HL-60 (cell line): ENCODE results near the gene GPC3.

Experiments used
- GABPA ChIP-seq: IDR thresholded peaks from 2 replicates; pipeline ENCODE4 v1.6.1; 2012; ENCODE audit warnings: low read depth
- POLR2AphosphoS5 ChIP-seq: IDR thresholded peaks from 2 replicates; pipeline ENCODE4 v1.6.1; 2012; ENCODE audit warnings: low read depth
- SPI1 ChIP-seq: IDR thresholded peaks from 2 replicates; pipeline ENCODE4 v1.6.1; 2012; ENCODE audit warnings: low read depth, mild to moderate bottlenecking, borderline replicate concordance
- TF ChIP-seq, protein P1 (sequence below): IDR thresholded peaks from one replicate; pipeline ENCODE4 v1.5.1; 2011; ENCODE audit warnings: low read length, control low read depth, inconsistent platforms; ENCODE audit not compliant: insufficient read depth
- TF ChIP-seq, protein P2 (sequence below): IDR thresholded peaks from 2 replicates; pipeline ENCODE4 v1.6.1; 2012; ENCODE audit warnings: low read depth; ENCODE audit not compliant: insufficient replicate concordance

- TF ChIP-seq, protein P1, sequence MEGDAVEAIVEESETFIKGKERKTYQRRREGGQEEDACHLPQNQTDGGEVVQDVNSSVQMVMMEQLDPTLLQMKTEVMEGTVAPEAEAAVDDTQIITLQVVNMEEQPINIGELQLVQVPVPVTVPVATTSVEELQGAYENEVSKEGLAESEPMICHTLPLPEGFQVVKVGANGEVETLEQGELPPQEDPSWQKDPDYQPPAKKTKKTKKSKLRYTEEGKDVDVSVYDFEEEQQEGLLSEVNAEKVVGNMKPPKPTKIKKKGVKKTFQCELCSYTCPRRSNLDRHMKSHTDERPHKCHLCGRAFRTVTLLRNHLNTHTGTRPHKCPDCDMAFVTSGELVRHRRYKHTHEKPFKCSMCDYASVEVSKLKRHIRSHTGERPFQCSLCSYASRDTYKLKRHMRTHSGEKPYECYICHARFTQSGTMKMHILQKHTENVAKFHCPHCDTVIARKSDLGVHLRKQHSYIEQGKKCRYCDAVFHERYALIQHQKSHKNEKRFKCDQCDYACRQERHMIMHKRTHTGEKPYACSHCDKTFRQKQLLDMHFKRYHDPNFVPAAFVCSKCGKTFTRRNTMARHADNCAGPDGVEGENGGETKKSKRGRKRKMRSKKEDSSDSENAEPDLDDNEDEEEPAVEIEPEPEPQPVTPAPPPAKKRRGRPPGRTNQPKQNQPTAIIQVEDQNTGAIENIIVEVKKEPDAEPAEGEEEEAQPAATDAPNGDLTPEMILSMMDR: no peak
- TF ChIP-seq, protein P2, sequence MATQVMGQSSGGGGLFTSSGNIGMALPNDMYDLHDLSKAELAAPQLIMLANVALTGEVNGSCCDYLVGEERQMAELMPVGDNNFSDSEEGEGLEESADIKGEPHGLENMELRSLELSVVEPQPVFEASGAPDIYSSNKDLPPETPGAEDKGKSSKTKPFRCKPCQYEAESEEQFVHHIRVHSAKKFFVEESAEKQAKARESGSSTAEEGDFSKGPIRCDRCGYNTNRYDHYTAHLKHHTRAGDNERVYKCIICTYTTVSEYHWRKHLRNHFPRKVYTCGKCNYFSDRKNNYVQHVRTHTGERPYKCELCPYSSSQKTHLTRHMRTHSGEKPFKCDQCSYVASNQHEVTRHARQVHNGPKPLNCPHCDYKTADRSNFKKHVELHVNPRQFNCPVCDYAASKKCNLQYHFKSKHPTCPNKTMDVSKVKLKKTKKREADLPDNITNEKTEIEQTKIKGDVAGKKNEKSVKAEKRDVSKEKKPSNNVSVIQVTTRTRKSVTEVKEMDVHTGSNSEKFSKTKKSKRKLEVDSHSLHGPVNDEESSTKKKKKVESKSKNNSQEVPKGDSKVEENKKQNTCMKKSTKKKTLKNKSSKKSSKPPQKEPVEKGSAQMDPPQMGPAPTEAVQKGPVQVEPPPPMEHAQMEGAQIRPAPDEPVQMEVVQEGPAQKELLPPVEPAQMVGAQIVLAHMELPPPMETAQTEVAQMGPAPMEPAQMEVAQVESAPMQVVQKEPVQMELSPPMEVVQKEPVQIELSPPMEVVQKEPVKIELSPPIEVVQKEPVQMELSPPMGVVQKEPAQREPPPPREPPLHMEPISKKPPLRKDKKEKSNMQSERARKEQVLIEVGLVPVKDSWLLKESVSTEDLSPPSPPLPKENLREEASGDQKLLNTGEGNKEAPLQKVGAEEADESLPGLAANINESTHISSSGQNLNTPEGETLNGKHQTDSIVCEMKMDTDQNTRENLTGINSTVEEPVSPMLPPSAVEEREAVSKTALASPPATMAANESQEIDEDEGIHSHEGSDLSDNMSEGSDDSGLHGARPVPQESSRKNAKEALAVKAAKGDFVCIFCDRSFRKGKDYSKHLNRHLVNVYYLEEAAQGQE: no peak
- TF ChIP-seq GABPA (no peak), POLR2AphosphoS5 (no peak), SPI1 (no peak)
These were observed 452.1 kb downstream of the GPC3 start for GRCh38 chrX:133533249-133533648.
